Measurements from ENCODE around the gene CLEC16A.

Gene CLEC16A

DNA sequence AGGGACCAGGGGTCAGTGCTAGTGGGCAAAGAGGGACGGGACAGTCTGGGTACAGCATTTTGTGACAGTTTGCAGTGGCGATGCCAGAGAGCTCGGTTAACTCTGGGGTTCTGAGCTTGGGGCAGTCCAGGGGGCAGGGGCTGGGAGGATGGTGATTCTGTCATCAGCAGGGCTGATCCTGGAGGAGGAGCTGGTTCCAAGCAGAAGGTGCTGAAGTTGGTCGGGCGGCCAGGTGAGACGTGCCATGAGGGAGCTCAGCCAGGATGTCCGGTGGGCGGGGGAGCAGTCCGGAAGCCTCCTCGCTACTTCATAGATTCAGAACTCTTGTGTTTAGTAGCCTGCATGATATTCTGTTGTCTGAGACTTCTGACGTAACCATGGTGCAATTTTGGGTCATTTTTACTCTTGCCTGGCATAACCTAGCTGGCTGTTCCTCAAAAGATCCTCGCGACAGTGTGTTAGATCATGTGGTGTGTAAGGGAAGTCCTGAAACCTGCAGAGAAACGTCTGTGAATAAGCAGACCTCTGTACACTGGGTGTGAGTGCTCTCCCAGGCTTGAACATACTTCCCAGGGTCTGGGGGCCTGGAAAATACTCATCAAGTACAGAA, 122.0 kb downstream of the CLEC16A start:
- no peak for DNase-seq

DNA sequence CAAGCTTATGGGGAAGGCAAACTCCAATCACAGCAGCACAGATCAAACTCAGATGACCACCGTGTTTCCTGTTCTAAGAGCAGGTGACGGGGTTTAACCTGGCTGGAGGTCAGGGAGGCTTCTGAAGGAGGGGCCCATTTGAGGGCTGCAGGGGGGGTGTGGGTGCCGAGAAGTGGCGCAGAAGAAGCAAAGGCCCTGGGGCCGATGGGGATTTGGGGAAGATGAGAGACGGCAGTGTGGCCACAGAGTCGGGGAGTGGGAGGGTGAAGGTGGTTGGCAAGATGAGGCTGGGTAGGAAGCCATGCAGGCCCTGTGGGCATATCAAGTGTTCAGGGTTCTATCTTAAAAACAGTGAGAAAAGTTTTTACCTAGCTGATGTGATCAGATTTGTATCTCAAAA, 122.9 kb downstream of the CLEC16A start:
- no peak for DNase-seq

DNA sequence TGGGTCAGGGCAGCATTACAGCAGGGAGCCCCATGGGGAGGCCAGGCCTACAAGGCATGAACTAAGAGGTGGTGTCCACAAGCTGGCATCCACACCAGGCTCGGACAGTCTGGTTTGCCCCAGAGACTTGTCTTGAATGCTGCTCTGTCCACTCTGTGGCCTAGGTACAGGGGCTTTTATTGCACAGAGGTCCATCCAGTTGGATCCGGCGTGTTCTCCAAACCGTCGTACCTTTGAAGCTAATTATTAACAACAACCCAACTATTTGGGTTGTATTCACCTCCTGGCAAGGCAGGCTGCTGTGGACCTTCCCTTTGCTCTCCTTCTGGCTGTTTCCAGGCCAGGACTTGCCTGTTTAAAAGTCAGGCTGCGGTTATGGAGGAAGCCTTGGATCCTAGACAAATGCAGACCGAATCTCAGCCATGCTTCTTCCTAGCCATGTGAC, 123.4 kb downstream of the CLEC16A start:
- DNase-seq, result no peak

DNA sequence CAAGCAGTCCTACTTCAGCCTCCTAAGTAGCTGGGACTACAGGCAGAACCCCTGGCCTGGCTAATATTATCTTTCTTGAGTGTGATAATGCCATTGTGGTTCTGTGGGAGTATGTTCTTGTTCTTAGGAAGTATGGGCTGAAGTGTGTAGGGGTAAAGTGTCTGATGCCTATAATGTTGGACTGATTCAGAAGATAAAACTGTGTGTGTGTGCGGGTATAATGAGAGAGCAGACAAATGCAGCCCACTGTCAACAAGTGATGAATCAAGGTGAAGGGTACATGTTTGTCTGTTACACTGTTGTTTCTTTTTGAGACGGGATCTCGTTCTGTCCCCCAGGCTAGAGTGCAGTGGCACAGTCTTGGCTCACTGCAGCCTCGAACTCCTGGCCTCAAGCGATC, 127.5 kb downstream of the CLEC16A start:
- no peak for DNase-seq

DNA sequence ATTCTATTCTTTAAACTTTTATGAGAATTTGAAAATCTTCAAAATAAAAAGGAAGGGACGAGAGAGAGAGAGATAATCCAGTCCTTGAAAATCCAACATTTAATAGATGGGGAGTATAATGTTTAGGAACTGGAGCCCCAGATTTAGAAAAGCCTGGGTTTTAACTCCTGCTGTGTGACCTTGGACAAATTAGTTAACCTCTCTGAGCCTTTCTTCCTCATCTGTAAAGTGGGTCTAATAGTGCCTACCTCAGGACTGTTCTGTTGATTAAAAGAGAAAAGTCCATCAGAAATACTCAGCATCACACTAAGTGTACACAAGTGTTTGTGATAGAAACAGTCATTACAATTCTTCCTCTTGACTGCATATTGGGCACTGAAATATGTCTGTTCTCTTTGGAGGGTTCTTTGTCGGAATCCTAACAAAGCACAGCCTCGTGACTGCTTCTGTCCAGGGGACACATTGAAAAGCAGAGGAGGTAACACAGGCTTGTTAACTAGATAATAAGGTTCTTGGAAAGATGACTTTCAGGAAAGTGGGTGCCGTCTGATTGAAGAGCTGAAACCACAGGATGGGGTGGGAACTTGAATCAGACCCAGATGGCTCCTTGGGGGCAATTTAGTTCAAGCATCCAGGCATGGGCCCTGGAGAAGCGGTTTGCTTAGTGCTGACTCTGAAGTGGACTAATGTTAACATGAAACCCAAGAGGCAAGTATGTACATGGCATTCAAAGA, 128.2 kb downstream of the CLEC16A start:
- no peak for DNase-seq

DNA sequence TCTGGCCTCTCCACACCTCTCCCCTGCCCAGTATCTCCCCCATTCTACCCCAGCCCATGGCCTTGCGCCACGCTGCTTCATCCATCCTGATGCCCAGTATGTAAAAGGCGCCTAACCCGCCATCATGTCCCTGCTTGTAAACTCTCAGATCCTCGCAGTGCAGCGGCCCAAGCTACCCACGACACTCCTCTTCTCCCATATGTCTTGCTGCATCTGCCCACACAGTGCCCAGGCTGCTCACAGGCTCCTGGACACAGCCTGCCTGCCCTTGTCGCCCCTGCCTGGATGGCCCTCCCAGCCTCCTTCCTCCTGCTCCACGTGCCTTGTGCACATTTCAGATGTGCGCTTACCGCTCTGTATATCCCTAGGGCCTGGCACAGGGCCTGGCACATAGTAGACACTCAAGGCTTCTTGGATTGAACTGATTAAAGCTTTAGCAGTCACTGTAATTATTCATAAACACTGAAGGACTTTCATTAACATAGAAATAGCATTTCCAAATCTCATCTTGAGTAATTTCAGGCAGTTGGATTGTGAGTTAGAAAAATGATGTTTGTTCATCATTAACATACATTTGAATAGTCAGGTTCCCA, 129.1 kb downstream of the CLEC16A start:
- DNase-seq, result no peak

DNA sequence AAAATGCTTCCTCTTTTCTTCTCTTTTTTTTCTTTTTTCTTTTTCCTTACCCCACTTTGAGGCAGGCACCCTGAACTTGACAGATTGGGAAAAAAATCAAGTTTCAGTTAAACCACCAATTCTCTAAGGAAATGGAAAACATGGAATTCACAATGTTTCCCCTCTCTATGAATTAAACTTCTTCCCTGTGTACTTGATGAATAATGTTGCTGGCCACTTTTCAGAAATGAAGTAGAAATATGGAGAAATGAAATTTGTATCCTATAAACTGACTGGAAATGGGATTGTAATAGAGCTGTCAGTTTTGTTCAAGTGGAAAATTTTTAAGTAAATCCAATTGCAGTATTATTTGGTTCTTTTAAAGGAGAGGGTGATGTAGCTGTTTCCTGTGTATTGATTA, 129.8 kb downstream of the CLEC16A start:
- no peak for DNase-seq

DNA sequence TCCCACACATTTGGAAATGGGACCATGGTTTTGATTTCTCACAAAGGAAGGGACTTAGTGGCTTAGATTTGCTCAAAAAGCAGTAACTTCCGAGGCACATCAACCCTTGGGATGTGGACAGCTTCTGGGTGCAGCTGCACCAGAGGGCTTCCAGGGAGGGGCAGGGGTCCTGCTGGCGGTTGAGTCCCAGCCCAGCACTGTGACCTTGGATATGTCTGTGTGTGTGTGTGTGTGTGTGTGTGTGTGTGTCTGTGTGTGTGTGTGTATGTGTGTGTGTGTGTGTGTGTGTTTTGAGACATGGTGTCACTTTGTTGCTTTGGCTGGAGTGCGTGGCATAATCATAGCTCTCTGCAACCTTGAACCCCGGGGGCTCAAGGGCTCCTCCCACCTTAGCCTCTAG, 130.8 kb downstream of the CLEC16A start:
- DNase-seq, result no peak

DNA sequence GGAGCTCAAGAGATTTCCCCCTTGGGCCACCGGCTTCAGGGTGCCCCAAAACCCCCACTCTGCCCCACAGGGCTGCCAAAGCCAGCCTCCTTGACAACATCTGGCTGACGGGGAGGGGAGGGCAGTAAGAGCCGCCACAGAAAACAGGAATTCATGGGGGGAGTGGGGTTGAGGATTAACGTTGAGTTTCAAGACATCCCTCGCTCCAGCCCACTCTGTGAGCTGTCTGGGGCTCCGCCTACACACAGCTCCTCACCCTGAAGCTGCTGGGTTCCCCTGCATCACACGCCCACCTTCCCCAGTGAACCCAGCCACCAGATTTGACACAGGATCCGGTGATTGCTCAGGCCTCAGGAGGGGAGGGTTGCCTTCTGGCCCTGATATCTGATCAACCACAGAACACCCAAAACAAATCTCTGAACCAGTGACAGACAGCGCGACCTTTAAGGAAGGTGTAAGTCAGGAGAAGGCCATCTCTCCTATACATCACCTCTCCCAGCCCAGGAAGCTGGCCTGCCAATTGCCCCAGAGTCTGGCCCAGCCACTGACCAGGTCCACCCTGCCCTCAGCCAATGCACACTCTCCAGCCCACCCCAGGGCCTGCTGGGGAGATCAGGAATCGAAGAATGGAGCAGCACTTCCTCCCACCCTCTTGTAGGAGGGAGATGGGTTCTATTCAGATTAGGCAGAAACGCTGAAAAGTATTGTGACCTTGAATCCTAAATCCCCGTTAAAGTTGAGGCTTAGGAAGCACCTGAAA, 132.1 kb downstream of the CLEC16A start:
- DNase-seq, result no peak

DNA sequence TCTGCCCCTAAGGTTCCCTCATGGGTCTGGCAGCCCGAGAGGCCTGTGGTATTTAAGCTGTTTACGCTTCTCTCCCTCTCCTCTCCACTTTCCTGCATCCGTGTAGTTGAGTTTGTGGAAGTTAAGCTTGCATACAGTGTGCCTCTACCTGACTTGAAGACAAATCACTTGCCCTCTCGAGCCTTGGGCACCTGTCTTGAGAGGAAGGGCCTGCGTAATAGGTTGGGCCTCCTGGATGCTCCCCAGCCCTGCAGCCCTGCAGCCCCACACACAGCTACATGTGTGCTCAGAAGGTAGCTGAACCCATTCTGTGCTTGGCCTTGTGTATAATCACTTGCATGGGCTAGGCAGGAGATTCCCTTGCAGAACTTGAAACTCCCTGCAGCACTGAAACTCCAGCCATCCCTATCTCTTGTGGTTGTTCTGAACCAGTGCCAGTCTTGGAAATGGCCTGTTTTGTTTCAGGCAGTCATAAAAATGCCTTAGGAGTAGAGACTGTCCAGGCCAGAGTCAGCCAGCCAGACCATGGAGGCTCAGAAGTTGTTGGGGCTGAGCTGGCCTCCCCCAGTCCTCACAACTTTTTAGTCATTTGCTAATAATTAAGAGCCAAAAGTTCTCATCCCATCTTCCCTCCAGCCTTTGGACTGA, 134.6 kb downstream of the CLEC16A start:
- no peak for DNase-seq

DNA sequence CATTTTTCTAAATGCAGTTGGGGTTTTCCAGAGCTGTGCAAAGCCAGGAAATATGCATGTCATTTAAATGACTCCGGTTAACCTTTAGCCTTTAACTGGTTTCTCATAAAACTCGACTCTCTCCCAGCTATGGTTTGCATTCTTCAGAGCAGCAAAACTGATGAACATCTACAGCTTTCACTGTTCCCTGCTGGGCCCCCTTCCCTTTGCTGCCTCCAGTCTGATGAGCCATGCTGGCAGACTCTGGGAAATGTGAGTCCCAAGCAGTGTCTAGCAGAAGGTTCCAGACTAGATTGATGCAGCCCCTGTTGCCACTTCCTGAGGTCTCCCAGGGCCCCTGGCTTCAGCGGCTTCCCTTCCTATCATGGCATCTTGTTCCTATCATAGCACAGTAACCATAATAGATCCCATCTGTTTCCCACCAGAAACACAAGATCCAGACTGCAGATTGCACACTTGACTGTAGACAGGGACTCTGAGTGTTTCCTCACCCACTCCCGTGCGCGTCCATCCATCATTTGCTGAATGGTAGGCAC, 135.4 kb downstream of the CLEC16A start:
- DNase-seq, result peak; percentile 54

DNA sequence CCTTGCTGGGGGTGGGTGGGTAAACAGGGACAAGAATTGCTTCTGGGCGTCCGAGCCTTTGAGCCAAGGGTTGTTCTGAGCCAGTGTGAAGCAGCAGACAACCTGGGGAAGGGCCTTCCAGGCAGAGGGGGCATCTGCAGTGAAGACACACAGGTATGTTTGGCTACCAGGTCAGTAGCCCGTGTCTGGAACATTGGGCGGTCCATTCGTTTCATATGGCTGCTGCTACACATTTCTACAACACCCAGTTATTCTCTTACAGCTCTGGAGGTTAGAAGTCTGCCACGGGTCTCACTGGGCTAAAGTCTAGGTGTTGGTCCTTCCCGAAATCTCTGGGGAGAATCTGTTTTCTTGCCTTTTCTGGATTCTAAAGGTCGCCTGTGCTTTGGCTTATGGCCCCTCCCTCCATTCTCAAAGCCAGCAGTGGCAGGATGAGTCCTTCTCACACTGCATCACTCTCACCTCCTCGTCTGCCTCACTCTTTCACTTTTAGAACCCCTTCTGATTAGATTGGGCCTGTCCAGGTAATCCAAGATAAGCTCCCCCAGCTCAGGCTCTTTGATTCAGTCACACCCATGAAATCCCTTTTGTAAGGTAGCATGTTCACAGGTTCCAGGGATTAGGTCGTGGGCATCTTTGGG, 136.1 kb downstream of the CLEC16A start:
- no peak for DNase-seq

DNA sequence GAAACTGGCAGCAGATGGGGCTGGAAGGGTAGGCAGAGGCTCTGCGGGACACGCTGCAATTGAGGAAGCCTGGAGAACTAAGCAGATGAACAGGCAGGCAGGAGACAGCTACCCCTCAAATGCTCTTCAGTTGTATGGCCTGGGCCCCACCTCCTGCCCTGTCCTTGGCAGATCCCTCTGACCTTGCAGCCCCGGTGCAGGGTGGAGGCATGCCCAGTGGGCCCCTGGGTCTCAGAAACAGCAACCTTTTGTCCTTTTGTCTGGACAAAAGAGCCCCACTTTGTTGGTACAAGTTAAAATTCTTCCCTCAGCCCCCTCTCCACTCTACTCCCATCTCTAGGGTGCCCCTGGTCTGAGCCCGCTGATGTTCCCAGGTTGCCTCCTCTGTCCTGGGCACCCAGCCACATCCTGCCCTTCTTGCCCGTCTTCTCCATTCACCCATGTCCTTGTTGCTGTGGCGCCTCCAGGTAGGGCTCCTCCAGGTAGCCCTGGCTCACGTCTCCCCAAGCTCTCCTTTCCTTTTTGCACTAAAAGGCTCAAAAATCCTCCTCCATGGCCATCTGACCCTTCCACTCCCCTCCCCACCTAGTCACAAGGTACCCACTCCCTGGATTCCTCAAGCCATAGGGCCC, 136.8 kb downstream of the CLEC16A start:
- no peak for DNase-seq

DNA sequence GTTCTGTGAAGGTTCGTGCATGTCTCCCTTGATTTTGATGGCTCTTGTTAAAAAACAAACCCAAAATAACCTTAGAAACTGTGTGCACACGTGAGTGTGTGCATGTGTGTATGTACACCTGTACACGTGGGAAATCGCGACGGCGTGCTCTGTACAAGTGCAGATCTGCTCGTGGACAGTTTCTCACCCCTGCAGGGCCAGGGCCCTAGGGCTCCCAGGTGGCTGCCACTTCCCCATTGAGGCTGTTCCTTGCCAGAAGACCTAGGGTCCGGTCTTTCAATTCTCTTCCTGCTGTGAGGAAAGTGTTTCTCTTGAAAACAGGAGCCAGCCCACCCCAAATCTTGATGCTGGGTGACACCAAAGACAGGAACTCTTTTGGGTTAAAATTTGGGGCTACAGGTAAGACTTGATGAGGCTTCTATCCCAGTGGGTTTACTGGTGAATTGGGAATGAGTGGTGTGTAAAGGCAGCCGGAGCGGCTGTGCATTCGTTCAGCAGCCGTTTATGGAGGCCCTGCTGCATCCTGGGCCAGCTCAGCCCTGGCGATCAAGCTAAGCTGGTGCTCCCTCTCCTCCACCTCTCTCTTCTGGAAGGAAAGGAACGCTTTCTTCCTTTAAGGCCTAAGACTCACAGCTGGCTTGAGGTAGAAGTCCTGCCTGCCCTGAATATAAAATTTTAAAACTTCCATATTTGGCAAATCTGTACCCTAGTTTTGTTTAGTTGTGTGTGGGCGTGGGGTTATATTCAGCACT, 137.9 kb downstream of the CLEC16A start:
- DNase-seq, result no peak

DNA sequence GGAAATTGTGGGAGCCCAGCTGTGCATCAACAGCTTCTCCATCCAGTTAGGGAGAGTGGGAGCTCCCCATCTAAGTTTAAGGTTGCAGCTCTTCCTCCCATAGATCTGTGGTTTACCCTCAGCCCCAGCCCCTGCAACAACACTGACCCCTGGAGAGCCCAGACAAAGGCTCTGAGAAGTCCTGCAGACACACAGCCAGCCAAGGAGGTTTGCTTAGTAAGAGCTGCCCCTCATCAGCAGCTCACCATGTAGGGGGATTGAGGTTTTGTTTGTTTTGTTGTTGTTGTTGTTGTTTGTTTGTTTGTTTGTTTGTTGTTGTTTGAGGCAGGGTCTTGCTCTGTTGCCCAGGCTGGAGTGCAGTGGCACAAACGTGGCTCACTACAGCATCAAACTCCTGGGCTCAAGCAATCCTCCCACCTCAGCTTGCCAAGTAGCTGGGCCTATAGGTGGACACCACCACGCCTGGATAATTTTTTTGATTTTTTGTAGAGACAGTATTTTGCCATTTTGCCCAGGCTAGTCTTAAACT, 138.6 kb downstream of the CLEC16A start:
- DNase-seq, result no peak

DNA sequence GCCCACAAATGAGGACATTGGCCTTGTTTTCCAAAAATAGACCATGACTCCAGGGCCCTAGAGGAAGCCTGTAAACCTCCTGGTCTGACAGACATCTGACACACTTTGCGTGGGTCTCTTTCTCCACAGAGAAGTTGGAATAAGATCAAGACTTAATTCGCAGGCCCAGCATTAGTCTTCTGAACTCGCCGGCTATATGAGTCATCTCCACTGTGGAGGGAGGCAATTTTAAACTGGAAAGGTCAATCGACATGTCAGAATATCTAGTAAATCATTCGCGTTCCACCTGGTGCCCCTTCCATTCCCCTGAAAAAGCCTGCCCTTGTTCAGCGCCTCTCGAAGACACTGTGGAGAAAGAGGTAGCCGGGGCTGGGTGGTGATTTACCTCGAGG, 140.1 kb downstream of the CLEC16A start:
- peak; percentile 43 for DNase-seq

DNA sequence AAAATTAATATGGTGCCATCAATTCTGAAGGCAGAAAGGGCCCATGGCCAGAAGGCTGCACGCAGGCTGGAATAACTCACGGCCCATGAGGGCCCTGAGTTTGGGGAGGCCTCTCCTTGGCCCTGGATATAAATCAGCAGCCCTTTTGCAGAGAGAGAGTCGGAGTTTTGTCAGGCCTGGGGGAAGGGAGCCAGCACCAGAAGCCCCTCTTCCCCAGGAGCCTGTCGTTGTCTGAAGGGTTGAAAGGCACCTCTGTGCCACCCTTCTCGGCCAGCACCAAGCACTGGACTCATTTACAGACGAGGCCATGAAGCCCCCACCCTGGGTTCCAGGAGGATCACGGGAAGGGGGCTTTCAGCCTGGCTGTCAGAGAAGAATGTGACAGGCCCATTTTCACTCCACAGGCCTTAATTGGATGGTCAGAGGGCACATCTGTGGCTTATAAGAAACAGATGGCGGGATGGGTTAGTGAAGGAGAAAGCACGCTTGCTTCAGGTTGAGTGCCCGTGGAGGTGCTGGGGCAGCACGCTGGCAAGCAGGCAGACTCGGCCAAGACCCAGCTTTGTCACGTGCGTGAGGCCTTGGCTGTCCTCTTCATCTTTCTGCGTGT, 140.6 kb downstream of the CLEC16A start:
- no peak for DNase-seq

DNA sequence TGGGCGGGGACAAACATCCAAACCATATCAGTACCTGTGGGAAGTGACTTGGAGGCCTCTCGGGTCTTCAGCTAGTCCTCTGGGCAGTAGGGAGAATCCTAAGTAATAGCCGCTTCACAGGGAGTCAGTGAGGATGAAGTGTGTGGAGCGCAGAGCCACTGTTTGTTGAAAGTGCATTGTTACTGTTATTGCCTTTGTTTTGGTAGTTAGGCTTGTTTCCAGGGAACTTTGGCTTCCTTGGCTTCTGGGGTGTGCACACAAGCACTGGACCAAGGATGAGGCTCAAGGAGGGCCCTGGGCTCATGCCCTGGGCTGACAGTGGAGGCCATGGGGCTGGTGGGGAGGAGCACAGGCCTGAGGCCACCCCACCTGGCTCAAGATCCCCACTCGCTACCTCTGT, 141.6 kb downstream of the CLEC16A start:
- DNase-seq, result no peak

DNA sequence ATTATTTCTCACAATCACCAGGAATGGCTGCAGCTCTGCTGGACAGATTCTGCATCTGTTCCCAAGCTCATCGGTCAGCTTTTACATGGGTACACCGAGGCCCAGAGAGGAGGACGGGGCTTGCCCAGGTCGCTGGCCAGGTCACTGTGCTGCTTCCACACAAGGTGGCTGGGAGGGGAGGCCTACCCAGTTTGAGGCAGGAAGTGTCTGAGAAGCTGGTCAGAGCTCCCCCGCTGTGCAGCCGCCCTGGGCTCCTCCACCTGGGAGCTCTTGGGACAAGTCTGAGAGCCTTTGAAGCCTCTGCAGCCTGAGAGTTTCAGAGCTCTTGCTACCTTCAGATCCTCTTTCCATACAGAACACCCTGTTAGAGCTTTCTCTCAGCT, 143.3 kb downstream of the CLEC16A start:
- no peak for DNase-seq

DNA sequence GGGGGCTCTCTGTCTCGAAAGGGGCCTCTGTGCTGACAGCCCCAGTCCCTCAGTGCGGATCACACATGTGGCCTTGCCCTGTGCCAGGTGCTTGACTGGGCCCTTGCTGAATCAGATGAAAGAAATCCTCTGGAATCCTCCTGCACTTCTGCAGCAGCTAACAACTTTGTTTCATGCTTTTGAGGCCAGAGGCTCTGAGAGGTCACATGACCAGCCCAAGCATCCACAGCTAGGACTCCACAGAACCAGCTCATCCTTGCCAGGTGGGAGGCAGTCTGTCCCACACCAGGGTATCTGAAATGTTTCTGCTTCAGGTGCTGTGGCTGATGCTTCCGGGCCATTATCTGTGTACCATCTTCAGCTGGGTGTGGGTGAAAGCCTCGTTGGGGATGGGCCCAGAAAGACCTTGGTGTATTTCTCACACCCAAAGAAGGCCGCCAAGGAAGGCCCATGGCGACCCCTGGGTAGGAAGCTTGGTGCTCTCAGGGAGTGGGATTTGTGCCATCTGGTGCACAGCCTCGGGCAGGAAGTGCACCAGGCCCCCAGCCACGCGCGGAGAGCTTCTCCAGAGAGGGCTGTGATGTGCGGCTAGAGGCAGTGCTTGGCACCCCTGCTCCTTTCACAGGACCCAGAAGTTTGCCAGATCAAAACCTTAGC, 143.8 kb downstream of the CLEC16A start:
- DNase-seq, result no peak
